Measurements from ENCODE around the gene ERC2.

GRCh38 chr3:56055546-56055945 lies 412.7 kb downstream of the ERC2 start:
- no peak for TF ChIP-seq EZH2 (IDR thresholded peaks at IDR 0.05; ENCODE audit: borderline replicate concordance, low read length)
- no peak for TF ChIP-seq CTCF (IDR thresholded peaks at IDR 0.05; ENCODE audit: low read length)
